ENCODE results near the gene ESR2.
"Not testable (repeated sequence)": the region's sequence is repeated elsewhere in the genome, so short reads cannot be mapped to it uniquely, and the experiment has no call there.

Gene ESR2

GRCh38 chr14:64326502-64326901 is 32.3 kb upstream of the ESR2 start:
- intact Hi-C loops (cut with DNase I; ENCODE audit: low total_unique reads), result no loop called here
- H3K4me3 ChIP-seq, result no peak overlapping the region
- H3K27ac ChIP-seq, result no peak overlapping the region
- no peaks in the 10 kb centered on the region for H3K36me3 ChIP-seq
- H3K9me3 ChIP-seq, result no peaks in the 10 kb centered on the region
- no peaks in the 10 kb centered on the region for H3K27me3 ChIP-seq
- no peak for DNase-seq
- TF ChIP-seq CTCF (IDR thresholded peaks at IDR 0.05), result no peak
- no peaks in the 10 kb centered on the region for H3K4me1 ChIP-seq

- H3K36me3 ChIP-seq, result no peaks in the 10 kb centered on the region
- H3K4me1 ChIP-seq, result no peaks in the 10 kb centered on the region
- no peak for DNase-seq
- H3K27ac ChIP-seq, result no peak overlapping the region
- no peak for TF ChIP-seq CTCF (IDR thresholded peaks at IDR 0.05)
- no peaks in the 10 kb centered on the region for H3K9me3 ChIP-seq
- intact Hi-C loops (cut with DNase I; ENCODE audit: low total_unique reads), result no loop called here
- no peak overlapping the region for H3K4me3 ChIP-seq
- H3K27me3 ChIP-seq, result no peaks in the 10 kb centered on the region
These were observed 30.7 kb upstream of the ESR2 start for GRCh38 chr14:64324895-64325294.

- intact Hi-C loops (cut with DNase I; ENCODE audit: low total_unique reads), result no loop called here
- Histone ChIP-seq H3K27me3 (no peaks in the 10 kb centered on the region), H3K4me1 (no peaks in the 10 kb centered on the region), H3K4me3 (no peak overlapping the region), H3K36me3 (no peaks in the 10 kb centered on the region), H3K9me3 (no peaks in the 10 kb centered on the region), H3K27ac (no peak overlapping the region)
- no peak for TF ChIP-seq CTCF (IDR thresholded peaks at IDR 0.05)
- DNase-seq, result no peak
These were observed 30.3 kb upstream of the ESR2 start for GRCh38 chr14:64324461-64324860.

GRCh38 chr14:64320362-64320761 is 26.2 kb upstream of the ESR2 start:
- DNase-seq; H3K4me1 ChIP-seq; H3K9me3 ChIP-seq; intact Hi-C loops (cut with DNase I; ENCODE audit: low total_unique reads); H3K27ac ChIP-seq; H3K27me3 ChIP-seq; H3K36me3 ChIP-seq; H3K4me3 ChIP-seq: not testable (repeated sequence)

- H3K9me3 ChIP-seq; H3K27ac ChIP-seq; DNase-seq; H3K4me3 ChIP-seq; H3K27me3 ChIP-seq; H3K36me3 ChIP-seq; intact Hi-C loops (cut with DNase I; ENCODE audit: low total_unique reads); H3K4me1 ChIP-seq: not testable (repeated sequence)
These were observed 24.5 kb upstream of the ESR2 start for GRCh38 chr14:64318695-64319094.

GRCh38 chr14:64303471-64303917 is 9.3 kb upstream of the ESR2 start:
- DNase-seq, result no peak
- Histone ChIP-seq H3K36me3 (no peaks in the 10 kb centered on the region), H3K27ac (no peak overlapping the region), H3K4me1 (no peaks in the 10 kb centered on the region), H3K27me3 (no peaks in the 10 kb centered on the region), H3K9me3 (no peaks in the 10 kb centered on the region), H3K4me3 (no peak overlapping the region)
- intact Hi-C loops (cut with DNase I; ENCODE audit: low total_unique reads), result no loop called here
- TF ChIP-seq CTCF (IDR thresholded peaks at IDR 0.05), result peak; percentile 70 to 80

GRCh38 chr14:64298773-64299172 is 4.6 kb upstream of the ESR2 start:
- no peak for DNase-seq

More at GRCh38 chr14:64298773-64299172, 4.6 kb upstream of the ESR2 start:
- H3K27me3 ChIP-seq, result peaks cover 0 to 18% of the 10 kb centered on the region in 2 donors
- no peak overlapping the region for H3K27ac ChIP-seq
- TF ChIP-seq CTCF (IDR thresholded peaks at IDR 0.05), result no peak
- no peaks in the 10 kb centered on the region for H3K9me3 ChIP-seq
- H3K36me3 ChIP-seq, result no peaks in the 10 kb centered on the region
- intact Hi-C loops (cut with DNase I; ENCODE audit: low total_unique reads), result loop anchor here (10.0 kb wide), 1 partner anchor 504 kb away; no protein-coding TSS in a partner anchor
- no peak overlapping the region for H3K4me3 ChIP-seq
- peaks cover 0 to 13% (median 11%) of the 10 kb centered on the region in 4 donors for H3K4me1 ChIP-seq

Measured in tibial artery (tissue), 4 donors.